ENCODE results near the gene DLG2.
"Not testable (repeated sequence)": the region's sequence is repeated elsewhere in the genome, so short reads cannot be mapped to it uniquely, and the experiment has no call there.

The DLG2 gene

DNA sequence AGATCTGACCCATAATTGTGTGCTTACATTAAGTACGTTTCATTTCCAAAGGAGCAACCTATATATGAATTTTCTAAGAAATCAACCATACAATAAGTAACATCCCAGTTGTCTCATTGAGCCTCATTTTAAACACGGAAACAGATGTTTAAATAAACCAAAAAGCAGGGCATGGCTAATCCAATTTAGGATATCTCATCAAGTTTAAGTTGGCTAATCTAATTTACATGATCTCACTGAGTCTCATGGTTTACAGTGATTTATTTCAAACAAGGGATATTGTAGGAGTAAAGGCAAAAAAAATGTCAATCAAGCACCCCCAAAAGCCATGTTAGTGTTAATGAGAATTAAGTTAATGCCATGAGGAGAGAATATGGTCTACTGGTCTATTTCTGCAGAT, 1841.2 kb downstream of the DLG2 start:
- DNase-seq: no peak

DNA sequence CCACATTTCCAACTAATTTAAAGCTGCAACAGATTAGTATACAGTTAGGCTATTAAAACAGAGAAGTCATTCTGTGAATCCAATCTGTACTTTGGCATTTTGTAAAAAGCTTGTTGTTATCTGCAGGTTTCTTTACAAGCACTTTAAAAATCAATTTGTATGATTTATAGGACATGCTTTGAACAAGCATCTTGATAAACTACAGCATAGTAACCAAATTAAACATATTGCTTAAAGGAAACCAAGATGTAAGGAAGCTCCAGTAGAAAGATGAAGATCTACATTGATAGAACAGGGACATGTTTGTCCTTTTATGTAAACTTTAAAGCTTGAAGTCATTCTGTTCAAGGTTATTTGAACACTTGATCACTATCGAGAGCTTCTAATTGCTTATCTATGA, 1842.7 kb downstream of the DLG2 start:
- no peak for DNase-seq

DNA sequence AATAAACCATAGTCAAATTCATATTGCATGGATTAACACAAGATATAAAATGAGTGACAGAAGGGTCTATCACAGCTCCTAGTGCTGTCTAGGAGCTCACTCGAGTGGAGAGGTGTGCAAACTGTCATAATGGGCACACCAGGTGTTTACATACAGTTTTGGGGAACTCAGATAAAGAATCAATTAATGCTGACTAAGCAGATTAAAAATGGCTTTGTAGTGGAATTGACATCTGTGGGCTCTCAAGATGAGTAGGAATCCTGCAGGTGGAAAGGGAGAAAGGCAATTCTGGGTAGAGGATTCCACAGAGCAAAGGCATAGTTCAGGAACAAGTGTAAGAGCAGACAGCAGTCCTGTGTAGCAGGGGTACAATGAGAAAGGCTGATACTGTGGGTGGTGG, 1844.8 kb downstream of the DLG2 start:
- DNase-seq: no peak

DNA sequence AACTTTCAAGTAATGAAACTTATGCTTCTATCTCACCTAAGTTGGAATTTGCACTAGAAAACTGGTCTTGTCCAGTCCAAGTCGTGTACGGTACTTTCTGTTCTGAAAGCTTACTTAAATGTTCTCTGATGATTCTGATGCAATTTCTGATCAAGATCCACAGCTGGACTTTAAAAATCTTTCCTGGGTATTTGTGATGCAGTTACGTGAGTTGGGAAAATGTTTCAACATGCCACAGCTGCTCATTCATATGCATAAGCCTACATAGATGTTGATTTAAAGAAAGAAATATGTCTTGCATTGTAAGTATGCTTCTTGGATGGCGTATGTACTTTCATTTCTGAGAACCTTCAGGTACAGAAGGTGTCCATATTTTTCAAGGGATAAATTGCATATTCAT, 1847.3 kb downstream of the DLG2 start:
- DNase-seq: no peak

GRCh38 chr11:83778596-83778995, 1848.5 kb downstream of the DLG2 start:
- DNase-seq: no peak

DNA sequence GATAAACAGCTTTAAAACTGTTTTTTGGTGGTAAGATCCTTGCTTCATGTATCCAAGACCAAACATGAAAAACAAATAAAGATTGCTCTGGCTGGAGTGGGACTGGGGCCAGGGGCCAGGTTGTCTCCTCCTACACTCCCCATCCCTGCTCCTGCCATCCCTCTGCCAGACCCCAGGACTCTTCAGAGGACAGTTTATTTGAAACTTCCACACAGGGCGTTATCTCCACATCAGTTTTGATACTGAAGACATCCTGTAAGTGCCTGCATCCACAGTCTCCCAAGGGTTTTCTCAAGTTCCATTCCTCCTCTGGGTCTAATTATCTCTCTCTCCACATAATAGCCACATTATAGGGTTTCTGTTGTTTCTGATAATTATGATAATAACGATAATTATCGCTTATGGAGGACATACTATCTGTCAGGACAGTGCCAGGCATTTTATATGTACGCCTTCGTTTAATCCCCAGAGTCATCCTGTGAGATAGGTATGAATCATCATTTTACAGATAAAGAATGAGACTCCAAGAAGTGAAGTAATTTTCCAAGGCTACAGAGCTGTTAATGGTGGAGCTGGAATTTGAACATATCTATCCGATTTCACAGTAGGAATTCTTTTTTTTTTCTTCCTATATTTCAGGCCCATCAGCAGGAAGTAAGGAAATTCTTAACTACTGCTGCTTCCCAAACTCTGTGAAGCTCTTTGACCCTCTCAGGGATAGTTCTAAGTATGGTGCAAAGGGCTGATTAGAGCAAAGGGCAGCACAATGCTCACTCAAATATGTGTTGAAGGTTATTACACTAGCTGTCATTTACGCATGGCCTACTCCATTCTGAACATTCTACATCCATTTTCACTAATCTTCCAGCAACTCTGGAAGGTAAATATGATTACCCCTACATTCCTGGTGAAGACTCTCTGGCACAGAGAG, 1852.9 kb downstream of the DLG2 start:
- no peak for DNase-seq

GRCh38 chr11:83768489-83768888, 1858.7 kb downstream of the DLG2 start:
- DNase-seq: no peak

DNA sequence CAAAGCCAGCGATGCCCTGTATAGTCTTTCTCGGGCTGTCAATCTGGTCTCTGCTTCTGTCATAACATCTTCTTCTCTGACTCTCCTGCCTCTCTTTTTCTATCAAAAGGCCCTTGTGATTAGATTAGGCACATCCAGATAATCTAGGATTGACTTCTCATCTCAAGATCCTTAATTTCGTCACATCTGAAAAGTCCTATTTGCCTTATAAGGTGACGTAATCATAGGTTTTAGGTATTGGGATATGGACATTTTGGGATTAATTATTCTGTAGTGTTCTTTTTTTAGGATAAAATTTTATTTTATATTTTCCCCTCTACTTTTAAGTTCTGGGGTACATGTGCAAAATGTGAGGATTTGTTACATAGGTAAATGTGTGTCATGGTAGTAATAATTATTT, 1860.2 kb downstream of the DLG2 start:
- no peak for DNase-seq

- no peak for DNase-seq
Measured at GRCh38 chr11:83764643-83765042, 1862.5 kb downstream of the DLG2 start.

DNA sequence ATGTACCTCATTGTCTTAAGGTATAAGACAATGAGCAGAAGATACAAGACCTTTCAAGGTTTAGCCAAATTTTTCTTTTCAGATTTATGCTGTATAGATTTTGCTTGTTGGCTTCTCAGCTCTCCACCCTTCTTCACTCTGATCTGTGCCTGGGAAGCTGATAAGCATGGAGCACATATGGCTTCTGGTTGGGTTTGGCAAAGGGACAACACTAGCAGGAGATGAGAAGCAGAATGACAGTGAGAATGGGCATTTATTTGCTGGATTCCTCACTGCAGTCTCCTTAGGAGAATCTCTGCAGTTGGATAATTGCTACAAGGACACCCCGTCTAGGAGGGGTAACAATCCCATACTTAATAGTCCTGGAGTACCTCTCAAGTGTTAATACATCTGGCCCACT, 1866.2 kb downstream of the DLG2 start:
- no peak for DNase-seq

DNA sequence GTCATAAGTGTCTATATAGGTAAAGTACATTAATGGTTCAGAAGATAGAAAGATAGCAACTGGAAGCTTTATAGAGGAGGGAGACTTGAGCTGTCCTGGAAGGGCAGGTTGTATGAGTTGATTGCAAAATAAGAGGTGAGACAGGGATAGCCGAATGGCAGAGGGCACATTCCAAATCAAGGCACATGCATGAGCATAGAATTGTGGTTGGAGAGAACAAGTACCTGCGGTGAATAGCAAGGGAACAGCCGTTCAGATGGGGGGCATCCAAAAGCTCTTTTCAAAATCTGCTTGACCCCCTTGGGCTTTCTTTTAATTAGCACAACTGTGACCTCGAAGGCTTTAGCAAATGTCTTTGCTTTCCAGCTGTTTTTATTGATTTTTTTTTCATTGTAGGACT, 1868.0 kb downstream of the DLG2 start:
- DNase-seq: no peak

- DNase-seq: no peak
Measured at GRCh38 chr11:83751041-83751440, 1876.1 kb downstream of the DLG2 start.

- DNase-seq: no peak
Measured at GRCh38 chr11:83746921-83747585, 1880.1 kb downstream of the DLG2 start.

DNA sequence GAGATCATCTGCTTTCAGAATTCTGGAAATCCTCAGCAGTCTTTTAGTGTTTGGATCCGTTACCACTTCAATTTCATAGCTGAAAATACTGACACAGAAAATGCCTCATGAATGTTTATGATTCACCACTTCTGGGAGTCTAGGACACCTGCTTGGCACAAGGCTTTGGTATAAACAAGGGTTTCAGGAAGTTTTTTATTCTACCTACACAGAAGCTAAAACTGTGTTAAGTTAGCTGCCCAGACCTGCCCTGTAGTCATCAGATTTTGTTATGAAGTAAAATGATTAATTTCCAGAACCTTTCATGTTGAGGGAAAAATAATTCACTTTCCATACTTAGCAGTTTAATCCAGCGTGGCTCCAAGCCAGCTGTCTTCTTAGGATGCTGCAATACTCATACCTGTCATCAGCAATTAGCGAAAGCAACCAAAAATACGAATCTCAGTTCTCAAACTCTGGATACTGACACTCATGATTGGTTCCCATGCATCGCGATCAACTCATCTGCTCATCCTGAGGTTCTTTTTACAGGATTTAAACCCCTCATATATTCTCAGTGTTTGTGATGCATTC, 1882.4 kb downstream of the DLG2 start:
- DNase-seq: no peak

- no peak for DNase-seq
Measured at GRCh38 chr11:83736684-83737083, 1890.5 kb downstream of the DLG2 start.

DNA sequence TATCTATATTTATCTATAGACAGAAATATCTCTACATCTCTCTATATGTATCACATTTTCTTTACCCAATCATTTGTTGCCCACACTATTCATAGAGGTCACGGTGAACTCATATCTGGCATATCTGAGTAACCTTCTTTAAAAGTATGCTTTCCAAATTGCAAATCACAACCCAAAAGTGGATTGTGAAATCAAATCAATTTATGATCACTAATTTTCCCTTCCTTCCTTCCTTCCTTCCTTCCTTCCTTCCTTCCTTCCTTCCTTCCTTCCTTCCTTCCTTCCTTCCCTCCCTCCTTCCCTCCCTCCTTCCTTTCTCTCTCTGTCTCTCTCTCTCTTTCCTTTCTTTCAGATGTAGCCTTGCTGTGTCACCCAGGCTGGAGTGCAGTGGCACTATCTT, 1893.0 kb downstream of the DLG2 start:
- no peak for DNase-seq

GRCh38 chr11:83731288-83731687, 1895.9 kb downstream of the DLG2 start:
- not testable (repeated sequence) for DNase-seq

- no peak for DNase-seq
Measured at GRCh38 chr11:83728281-83728680, 1898.9 kb downstream of the DLG2 start.

DNA sequence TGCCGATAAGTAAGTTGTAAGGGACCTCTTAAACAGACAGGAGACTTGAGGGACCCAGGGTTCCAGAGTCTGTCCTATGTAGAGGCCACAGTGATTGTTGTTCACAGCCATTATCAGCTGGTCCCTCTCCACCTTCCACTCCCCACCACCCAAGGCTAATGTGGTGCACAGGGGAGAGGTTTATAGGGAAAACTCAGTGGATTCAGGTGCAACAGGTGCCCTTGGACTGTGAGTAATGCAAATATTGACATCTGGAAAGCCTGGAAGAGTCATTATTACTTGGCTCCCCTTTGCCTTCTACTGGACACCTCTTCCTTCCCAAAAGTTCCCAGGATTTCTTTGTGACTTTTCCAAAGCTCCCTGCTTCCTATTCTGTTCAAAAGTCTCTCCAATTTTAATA, 1899.9 kb downstream of the DLG2 start:
- DNase-seq: no peak

DNA sequence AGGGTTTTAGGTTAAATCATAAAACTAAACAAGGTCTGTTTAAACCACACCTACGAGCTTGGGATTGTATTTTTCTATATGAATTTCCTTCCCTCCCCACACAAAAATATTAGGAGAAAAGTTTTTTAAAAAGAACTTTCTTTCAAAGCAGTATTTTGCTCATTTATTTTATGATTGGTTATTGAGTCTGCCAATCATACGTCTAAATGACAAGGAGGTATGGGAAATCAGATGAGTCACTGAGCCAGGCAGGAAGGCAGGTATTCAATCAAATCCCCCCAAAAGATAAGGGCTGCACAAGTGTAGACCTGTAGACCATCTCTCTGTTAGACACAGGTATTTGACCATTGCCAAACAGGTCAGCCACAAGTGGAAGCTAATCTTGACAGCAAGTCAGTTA, 1900.8 kb downstream of the DLG2 start:
- no peak for DNase-seq

DNA sequence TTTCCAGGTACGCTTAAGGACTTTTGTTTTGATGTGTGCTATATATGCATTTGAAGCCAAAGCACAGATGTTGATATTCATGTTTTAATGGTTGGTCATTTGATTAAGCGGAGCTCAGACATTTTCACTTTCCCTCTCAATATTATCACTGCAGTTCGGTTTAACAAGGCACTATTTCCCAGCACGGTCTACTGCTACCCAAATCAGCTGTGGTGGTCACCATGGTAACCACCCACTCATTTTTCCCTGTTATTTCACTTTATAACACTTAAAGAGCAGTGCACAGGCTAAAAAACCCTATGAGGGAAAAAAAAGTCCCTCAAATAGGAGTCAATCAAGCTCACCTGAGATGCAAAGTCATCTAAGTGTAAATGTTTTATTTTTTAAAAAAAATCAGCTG, 1901.4 kb downstream of the DLG2 start:
- no peak for DNase-seq

DNA sequence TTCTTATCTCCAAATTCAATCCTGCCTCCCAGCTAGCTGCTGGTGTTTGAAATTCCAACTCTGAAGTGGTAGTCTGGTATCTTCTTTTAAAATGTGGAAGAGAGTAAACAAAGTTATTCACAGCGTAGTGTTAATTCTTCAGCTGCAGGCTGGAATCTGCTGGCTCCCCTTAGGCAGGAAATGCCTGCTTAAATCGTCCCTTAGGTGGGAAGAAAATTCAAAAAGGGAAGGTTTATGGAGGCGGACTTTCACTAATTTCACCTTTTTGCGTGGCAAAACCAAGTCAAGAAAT, 1901.9 kb downstream of the DLG2 start:
- DNase-seq: no peak

- DNase-seq: no peak
Measured at GRCh38 chr11:83723999-83724398, 1903.1 kb downstream of the DLG2 start.

GRCh38 chr11:83722392-83723119, 1904.6 kb downstream of the DLG2 start:
- DNase-seq: no peak

All from NK-92 treated with Interleukin-12 subunit alpha and Interleukin-12 subunit beta, amount 100 ng/mL, for 24 hours (cell line).